HG03565 (cell line): ENCODE data around the gene CLDND1.

ENCODE experiments used
- ATAC-seq: cut with Tn5 transposase; IDR thresholded peaks from one replicate; pipeline ENCODE4 v1.9.1; 2021; ENCODE audit warnings: mild to moderate bottlenecking, moderate library complexity; ENCODE audit not compliant: unreplicated experiment

CLDND1 gene

GRCh38 chr3:98552232-98553020 lies 29.7 kb upstream of the CLDND1 start:
- no peak for ATAC-seq

- no peak for ATAC-seq
Measured at GRCh38 chr3:98551754-98552153, 29.1 kb upstream of the CLDND1 start.

- ATAC-seq: no peak
Measured at GRCh38 chr3:98551236-98551635, 28.5 kb upstream of the CLDND1 start.

GRCh38 chr3:98550833-98551232 lies 28.1 kb upstream of the CLDND1 start:
- ATAC-seq: no peak

- no peak for ATAC-seq
Measured at GRCh38 chr3:98548544-98548943, 25.8 kb upstream of the CLDND1 start.

GRCh38 chr3:98545940-98546339 lies 23.2 kb upstream of the CLDND1 start:
- peak; percentile 49 for ATAC-seq

GRCh38 chr3:98542623-98543022 lies 19.9 kb upstream of the CLDND1 start:
- ATAC-seq: no peak

- no peak for ATAC-seq
Measured at GRCh38 chr3:98541695-98542094, 19.0 kb upstream of the CLDND1 start.

GRCh38 chr3:98540346-98540745 lies 17.6 kb upstream of the CLDND1 start:
- ATAC-seq: peak; percentile 34

GRCh38 chr3:98536456-98537017 lies 13.8 kb upstream of the CLDND1 start:
- ATAC-seq: peak; percentile 70

- ATAC-seq: no peak
Measured at GRCh38 chr3:98534734-98535133, 12.0 kb upstream of the CLDND1 start.

GRCh38 chr3:98534168-98534567 lies 11.5 kb upstream of the CLDND1 start:
- no peak for ATAC-seq

- no peak for ATAC-seq
Measured at GRCh38 chr3:98532709-98533571, 10.2 kb upstream of the CLDND1 start.

- no peak for ATAC-seq
Measured at GRCh38 chr3:98532275-98532637, 9.6 kb upstream of the CLDND1 start.

- peak; percentile 23 for ATAC-seq
Measured at GRCh38 chr3:98531622-98532274, 9.0 kb upstream of the CLDND1 start, which contains the start of gene GPR15. TSS of gene GPR15 (plus strand) at chr3:98531978. CDS start at chr3:98532034, 56 bp downstream.

GRCh38 chr3:98530676-98531075 lies 8.0 kb upstream of the CLDND1 start:
- ATAC-seq: peak; percentile 28

GRCh38 chr3:98529856-98530459 lies 7.3 kb upstream of the CLDND1 start:
- no peak for ATAC-seq

- no peak for ATAC-seq
Measured at GRCh38 chr3:98528474-98529346, 6.0 kb upstream of the CLDND1 start.

- ATAC-seq: no peak
Measured at GRCh38 chr3:98525494-98525893, 2.8 kb upstream of the CLDND1 start.
